GM12892 (cell line): ENCODE data around the gene ANKRD55.

ENCODE experiments used
- POLR2A ChIP-seq: IDR thresholded peaks from 2 replicates; pipeline ENCODE4 v1.6.1; 2011; ENCODE audit warnings: low read depth, low read length, control low read depth
- TAF1 ChIP-seq: IDR thresholded peaks from 2 replicates; pipeline ENCODE4 v1.6.1; 2011; ENCODE audit warnings: low read depth, mild to moderate bottlenecking, control low read depth, low read length, borderline replicate concordance

GRCh38 chr5:56123531-56124243, 109.4 kb downstream of the ANKRD55 start:
- TF ChIP-seq POLR2A (no peak), TAF1 (no peak)
